GM23248 (cell line): ENCODE measurements around the gene TUFT1.

Experiments used
- EZH2 ChIP-seq: fragments of 200-600 bp; sonication (generic); IDR thresholded peaks from 2 replicates; pipeline ENCODE4 v1.6.1; 2018; ENCODE audit warnings: antibody characterized with exemption, mild to moderate bottlenecking; ENCODE audit not compliant: insufficient read depth, poor library complexity, severe bottlenecking
- EZH2phosphoT487 ChIP-seq: fragments of 200-600 bp; sonication (generic); IDR thresholded peaks from 2 replicates; pipeline ENCODE4 v1.6.1; 2018; ENCODE audit warnings: antibody characterized with exemption, moderate library complexity, mild to moderate bottlenecking, low read depth; ENCODE audit not compliant: insufficient read depth

DNA sequence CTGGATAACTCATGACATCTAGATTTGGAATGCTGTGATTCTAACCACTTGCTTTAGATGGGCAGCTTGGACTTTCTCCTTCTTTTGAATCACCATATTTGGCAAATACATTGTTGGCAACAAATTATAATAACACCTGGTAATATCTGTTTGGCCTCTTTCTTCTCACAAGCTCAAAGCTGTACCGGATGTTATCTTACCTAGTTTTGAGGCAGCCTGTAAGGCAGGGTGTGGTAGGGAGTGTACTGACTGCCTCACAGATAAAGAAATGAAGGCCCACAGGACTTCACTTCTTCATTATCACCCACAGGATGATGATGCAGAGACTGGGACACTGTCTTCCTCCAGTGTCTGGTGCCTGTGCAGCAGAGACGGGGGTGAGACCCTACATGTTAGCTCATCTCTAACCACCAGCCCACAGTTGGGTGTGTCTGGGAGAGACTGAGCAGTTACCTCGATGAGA is 28.5 kb downstream of the TUFT1 start:
- TF ChIP-seq EZH2 (no peak), EZH2phosphoT487 (no peak)
